Measurements from ENCODE around the gene GASK1A. TPM values are rescaled to one million over a fixed set of nuclear protein-coding genes. Genes with fewer than 3 reads are reported as not detected.

GASK1A gene
- total and polyA plus RNA-seq, 2 donors from 2014 or later, result 2.3 to 7.3 TPM

DNA sequence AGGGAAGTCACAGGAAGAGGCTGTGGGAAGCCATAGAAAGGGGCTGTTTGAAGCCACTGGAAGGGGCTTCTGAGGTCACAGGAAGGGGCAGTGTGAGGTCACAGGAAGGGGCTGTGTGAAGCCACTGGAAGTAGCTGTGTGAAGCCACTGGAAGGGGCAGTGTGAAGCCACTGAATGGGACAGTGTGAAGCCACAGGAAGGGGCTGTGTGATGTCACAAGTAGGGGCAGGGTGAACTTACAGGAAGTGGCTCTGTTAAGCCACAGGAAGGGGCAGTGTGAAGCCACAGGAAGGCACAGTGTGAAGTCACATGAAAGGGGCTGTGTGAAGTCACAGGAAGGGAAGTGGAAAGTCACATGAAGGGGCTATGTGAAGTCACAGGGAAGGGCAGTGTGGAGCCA lies 33.1 kb downstream of the GASK1A start:
- no peaks in the 10 kb centered on the region for H3K36me3 ChIP-seq (ENCODE audit: control insufficient read depth in 2 of 3, insufficient read depth in 3 of 3, low read length in 3 of 3)
- TF ChIP-seq, protein P1, sequence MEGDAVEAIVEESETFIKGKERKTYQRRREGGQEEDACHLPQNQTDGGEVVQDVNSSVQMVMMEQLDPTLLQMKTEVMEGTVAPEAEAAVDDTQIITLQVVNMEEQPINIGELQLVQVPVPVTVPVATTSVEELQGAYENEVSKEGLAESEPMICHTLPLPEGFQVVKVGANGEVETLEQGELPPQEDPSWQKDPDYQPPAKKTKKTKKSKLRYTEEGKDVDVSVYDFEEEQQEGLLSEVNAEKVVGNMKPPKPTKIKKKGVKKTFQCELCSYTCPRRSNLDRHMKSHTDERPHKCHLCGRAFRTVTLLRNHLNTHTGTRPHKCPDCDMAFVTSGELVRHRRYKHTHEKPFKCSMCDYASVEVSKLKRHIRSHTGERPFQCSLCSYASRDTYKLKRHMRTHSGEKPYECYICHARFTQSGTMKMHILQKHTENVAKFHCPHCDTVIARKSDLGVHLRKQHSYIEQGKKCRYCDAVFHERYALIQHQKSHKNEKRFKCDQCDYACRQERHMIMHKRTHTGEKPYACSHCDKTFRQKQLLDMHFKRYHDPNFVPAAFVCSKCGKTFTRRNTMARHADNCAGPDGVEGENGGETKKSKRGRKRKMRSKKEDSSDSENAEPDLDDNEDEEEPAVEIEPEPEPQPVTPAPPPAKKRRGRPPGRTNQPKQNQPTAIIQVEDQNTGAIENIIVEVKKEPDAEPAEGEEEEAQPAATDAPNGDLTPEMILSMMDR (IDR thresholded peaks at IDR 0.05; ENCODE audit: borderline replicate concordance, extremely low read depth, insufficient read depth), result no peak
- H3K4me1 ChIP-seq (ENCODE audit: control insufficient read depth in 2 of 3, insufficient read depth in 2 of 3, low read depth in 1 of 3, low read length in 3 of 3), result no peaks in the 10 kb centered on the region
- no peak overlapping the region for H3K9ac ChIP-seq (ENCODE audit: low read length in 3 of 3)
- FAIRE-seq, result no peak
- DNase-seq, result no peak
- intact Hi-C loops (cut with DNase I), result no loop called here
- no peak overlapping the region for H3K4me3 ChIP-seq (ENCODE audit: low read length in 3 of 3)
- H3K9me3 ChIP-seq (ENCODE audit: control insufficient read depth in 2 of 3, insufficient read depth in 1 of 3, low read length in 3 of 3), result no peaks in the 10 kb centered on the region
- no peak overlapping the region for H3K27ac ChIP-seq (ENCODE audit: low read depth in 2 of 2, low read length in 2 of 2)
- no peaks in the 10 kb centered on the region for H3K27me3 ChIP-seq (ENCODE audit: control insufficient read depth, insufficient read depth, low read length)

DNA sequence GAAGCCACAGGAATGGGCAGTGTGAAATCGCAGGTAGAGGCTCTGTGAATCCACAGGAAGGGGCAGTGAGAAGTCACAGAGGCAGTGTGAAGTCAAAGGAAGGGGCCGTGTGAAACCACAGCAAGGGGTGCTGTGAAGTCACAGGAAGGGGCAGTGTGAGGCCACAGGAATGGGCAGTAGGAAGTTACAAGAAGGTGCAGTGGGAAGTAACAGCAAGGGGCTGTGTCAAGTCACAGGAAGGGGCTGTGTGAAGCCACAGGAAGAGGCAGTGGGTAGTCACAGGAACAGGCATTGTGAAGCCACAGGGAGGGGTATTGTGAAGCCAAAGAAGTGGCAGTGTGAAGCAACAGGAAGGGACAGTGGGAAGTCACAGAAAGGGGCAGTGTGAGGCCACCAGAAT lies 34.1 kb downstream of the GASK1A start:
- TF ChIP-seq, protein P1 (IDR thresholded peaks at IDR 0.05; ENCODE audit: borderline replicate concordance, extremely low read depth, insufficient read depth), result no peak
- intact Hi-C loops (cut with DNase I), result no loop called here
- H3K27me3 ChIP-seq (ENCODE audit: control insufficient read depth, insufficient read depth, low read length), result no peaks in the 10 kb centered on the region
- H3K36me3 ChIP-seq (ENCODE audit: control insufficient read depth in 2 of 3, insufficient read depth in 3 of 3, low read length in 3 of 3), result no peaks in the 10 kb centered on the region
- no peak overlapping the region for H3K27ac ChIP-seq (ENCODE audit: low read depth in 2 of 2, low read length in 2 of 2)
- H3K4me1 ChIP-seq (ENCODE audit: control insufficient read depth in 2 of 3, insufficient read depth in 2 of 3, low read depth in 1 of 3, low read length in 3 of 3), result no peaks in the 10 kb centered on the region
- no peaks in the 10 kb centered on the region for H3K9me3 ChIP-seq (ENCODE audit: control insufficient read depth in 2 of 3, insufficient read depth in 1 of 3, low read length in 3 of 3)
- DNase-seq (no peak), FAIRE-seq (no peak)
- no peak overlapping the region for H3K4me3 ChIP-seq (ENCODE audit: low read length in 3 of 3)
- H3K9ac ChIP-seq (ENCODE audit: low read length in 3 of 3), result no peak overlapping the region

DNA sequence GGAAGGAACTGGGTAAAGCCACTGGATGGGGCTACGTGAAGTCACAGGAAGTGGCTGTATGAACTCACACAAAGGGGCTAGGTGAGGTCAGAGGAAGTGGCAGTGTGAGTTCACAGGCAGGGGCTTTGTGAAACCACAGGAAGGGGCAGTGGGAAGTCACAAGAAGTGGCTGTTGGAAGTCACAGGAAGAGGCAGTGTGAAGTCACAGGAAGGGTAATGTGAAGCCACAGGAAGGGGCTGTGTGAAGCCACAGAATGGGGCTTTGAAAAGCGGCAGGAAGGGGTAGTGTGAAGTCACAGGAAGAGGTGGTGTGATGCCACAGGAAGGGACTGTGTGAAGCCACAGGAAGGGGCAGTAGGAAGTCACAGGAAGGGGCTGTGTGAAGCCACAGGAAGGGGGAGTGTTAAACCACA lies 34.6 kb downstream of the GASK1A start:
- FAIRE-seq (no peak), DNase-seq (no peak)
- H3K27ac ChIP-seq (ENCODE audit: low read depth in 2 of 2, low read length in 2 of 2), result no peak overlapping the region
- intact Hi-C loops (cut with DNase I), result no loop called here
- H3K4me3 ChIP-seq (ENCODE audit: low read length in 3 of 3), result no peak overlapping the region
- H3K36me3 ChIP-seq (ENCODE audit: control insufficient read depth in 2 of 3, insufficient read depth in 3 of 3, low read length in 3 of 3), result no peaks in the 10 kb centered on the region
- no peak overlapping the region for H3K9ac ChIP-seq (ENCODE audit: low read length in 3 of 3)
- TF ChIP-seq, protein P1 (IDR thresholded peaks at IDR 0.05; ENCODE audit: borderline replicate concordance, extremely low read depth, insufficient read depth), result no peak
- no peaks in the 10 kb centered on the region for H3K4me1 ChIP-seq (ENCODE audit: control insufficient read depth in 2 of 3, insufficient read depth in 2 of 3, low read depth in 1 of 3, low read length in 3 of 3)
- no peaks in the 10 kb centered on the region for H3K9me3 ChIP-seq (ENCODE audit: control insufficient read depth in 2 of 3, insufficient read depth in 1 of 3, low read length in 3 of 3)
- H3K27me3 ChIP-seq (ENCODE audit: control insufficient read depth, insufficient read depth, low read length), result no peaks in the 10 kb centered on the region

DNA sequence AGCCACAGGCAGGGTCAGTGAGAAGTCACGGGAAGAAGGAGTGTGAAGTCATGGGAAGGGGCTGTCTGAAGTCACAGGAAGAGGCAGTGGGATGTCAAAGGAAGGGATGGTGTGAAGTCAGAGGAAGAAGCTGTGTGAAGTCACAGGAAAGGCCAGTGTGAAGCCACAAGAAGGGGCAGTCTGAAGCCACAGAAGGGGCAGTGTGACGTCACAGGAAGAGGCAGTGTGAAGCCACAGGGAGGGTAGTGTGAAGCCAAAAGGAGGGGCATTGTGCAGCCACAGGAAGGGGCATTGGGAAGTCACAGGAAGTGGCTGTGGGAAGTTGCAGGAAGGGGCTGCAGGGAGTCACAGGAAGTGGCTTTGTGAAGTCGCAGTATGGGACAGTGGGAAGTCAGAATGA lies 35.1 kb downstream of the GASK1A start:
- Histone ChIP-seq H3K4me1 (ENCODE audit: control insufficient read depth in 2 of 3, insufficient read depth in 2 of 3, low read depth in 1 of 3, low read length in 3 of 3) (no peaks in the 10 kb centered on the region), H3K27ac (ENCODE audit: low read depth in 2 of 2, low read length in 2 of 2) (no peak overlapping the region), H3K9me3 (ENCODE audit: control insufficient read depth in 2 of 3, insufficient read depth in 1 of 3, low read length in 3 of 3) (no peaks in the 10 kb centered on the region), H3K9ac (ENCODE audit: low read length in 3 of 3) (no peak overlapping the region), H3K4me3 (ENCODE audit: low read length in 3 of 3) (no peak overlapping the region), H3K27me3 (ENCODE audit: control insufficient read depth, insufficient read depth, low read length) (no peaks in the 10 kb centered on the region), H3K36me3 (ENCODE audit: control insufficient read depth in 2 of 3, insufficient read depth in 3 of 3, low read length in 3 of 3) (no peaks in the 10 kb centered on the region)
- DNase-seq (no peak), FAIRE-seq (no peak)
- intact Hi-C loops (cut with DNase I), result no loop called here
- TF ChIP-seq, protein P1 (IDR thresholded peaks at IDR 0.05; ENCODE audit: borderline replicate concordance, extremely low read depth, insufficient read depth), result no peak

All from kidney (tissue), 14 donors.